Activated CD8-positive, alpha-beta T cell treated with anti-CD3 and anti-CD28 coated beads for 36 hours (primary cell): ENCODE measurements around the gene SLC35B1. TPM values are rescaled to one million over a fixed set of nuclear protein-coding genes. Genes with fewer than 3 reads are reported as not detected.

Experiments
- ATAC-seq: fragments of 200-7000 bp; cut with Tn5 transposase; one replicate; pipeline ENCODE4 v1.10.0; 2021; ENCODE audit warnings: mild to moderate bottlenecking, moderate library complexity
- CTCF ChIA-PET: fragments of 350-600 bp; sonication (Branson Sonifier 250); formaldehyde crosslinking; loops from one replicate; lab custom pipeline; 2021; ENCODE audit warnings: antibody characterized with exemption; lab: Charles Lee
- POLR2A ChIA-PET: fragments of 350-600 bp; sonication (Branson Sonifier 250); formaldehyde crosslinking; loops from one replicate; lab custom pipeline; 2021; ENCODE audit warnings: antibody characterized with exemption; lab: Charles Lee
- DNase-seq: peaks from one replicate; pipeline ENCODE4 v3.0.0-alpha.2; 2020
- H3K27ac Mint-ChIP-seq: one replicate; pipeline ENCODE4 v1.8.0; 2021; ENCODE audit warnings: mild to moderate bottlenecking, mixed read lengths
- H3K27me3 Mint-ChIP-seq: one replicate; pipeline ENCODE4 v1.8.0; 2021; ENCODE audit warnings: mixed read lengths
- H3K36me3 Mint-ChIP-seq: one replicate; pipeline ENCODE4 v1.8.0; 2021; ENCODE audit warnings: low read depth, mixed read lengths
- H3K4me1 Mint-ChIP-seq: one replicate; pipeline ENCODE4 v1.8.0; 2021; ENCODE audit warnings: low read depth, mixed read lengths
- H3K4me3 Mint-ChIP-seq: one replicate; pipeline ENCODE4 v1.8.0; 2021; ENCODE audit warnings: mild to moderate bottlenecking, moderate library complexity, mixed read lengths
- H3K9me3 Mint-ChIP-seq: one replicate; pipeline ENCODE4 v1.8.0; 2021; ENCODE audit warnings: mixed read lengths
- intact Hi-C: fragments of 100-400 bp; cut with micrococcal nuclease; formaldehyde crosslinking; loops from one replicate; pipeline ENCODE4 v1.10.0; 2022
- total RNA-seq, 2 experiments: library from RNA; stranded (reverse); gene quantifications; one replicate each; pipeline ENCODE4 v1.2.3, GENCODE V29; 2021
- TF ChIP-seq, protein P1 (sequence below): fragments of 200-600 bp; IDR thresholded peaks from one replicate; pipeline ENCODE4 v1.8.0; 2022; ENCODE audit warnings: antibody characterized with exemption, mild to moderate bottlenecking

SLC35B1 gene
- total RNA-seq, 2 experiments from 2014 or later: 38.6 to 46.6 TPM

DNA sequence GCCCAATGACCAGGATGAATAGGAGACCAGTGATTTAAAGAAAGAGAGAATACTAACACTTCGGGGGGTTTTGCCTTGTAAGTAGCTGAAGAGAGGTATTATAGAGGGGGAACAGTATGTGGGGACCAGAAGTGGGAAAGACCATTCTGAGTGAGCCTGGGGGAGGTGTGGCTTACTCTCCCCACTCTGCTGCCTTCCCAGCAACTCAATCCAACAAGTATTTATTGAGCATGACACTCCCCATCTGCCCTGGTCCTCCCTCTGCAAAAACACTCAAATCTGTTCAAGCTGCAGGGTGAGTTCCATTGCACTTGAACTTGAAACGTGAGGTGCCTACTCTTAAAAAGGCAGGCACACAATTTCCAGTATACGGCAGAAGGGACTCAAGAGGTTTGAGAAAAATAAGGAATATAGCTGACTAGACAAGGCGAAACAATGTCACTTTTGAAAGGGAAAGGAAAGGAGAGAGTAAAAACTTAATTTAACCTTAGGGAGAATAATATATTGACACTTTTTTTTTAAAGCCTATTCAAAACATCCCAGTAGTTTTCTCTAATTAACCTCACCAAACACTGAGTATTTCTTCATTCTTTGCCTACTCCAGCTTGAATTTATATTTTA, 48.0 kb upstream of the SLC35B1 start:
- peaks cover 77% of the 10 kb centered on the region for H3K4me1 Mint-ChIP-seq
- TF ChIP-seq, protein P1, sequence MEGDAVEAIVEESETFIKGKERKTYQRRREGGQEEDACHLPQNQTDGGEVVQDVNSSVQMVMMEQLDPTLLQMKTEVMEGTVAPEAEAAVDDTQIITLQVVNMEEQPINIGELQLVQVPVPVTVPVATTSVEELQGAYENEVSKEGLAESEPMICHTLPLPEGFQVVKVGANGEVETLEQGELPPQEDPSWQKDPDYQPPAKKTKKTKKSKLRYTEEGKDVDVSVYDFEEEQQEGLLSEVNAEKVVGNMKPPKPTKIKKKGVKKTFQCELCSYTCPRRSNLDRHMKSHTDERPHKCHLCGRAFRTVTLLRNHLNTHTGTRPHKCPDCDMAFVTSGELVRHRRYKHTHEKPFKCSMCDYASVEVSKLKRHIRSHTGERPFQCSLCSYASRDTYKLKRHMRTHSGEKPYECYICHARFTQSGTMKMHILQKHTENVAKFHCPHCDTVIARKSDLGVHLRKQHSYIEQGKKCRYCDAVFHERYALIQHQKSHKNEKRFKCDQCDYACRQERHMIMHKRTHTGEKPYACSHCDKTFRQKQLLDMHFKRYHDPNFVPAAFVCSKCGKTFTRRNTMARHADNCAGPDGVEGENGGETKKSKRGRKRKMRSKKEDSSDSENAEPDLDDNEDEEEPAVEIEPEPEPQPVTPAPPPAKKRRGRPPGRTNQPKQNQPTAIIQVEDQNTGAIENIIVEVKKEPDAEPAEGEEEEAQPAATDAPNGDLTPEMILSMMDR: no peak
- H3K27ac Mint-ChIP-seq: peak overlapping the region; percentile 71
- peaks cover 16% of the 10 kb centered on the region for H3K36me3 Mint-ChIP-seq
- ATAC-seq (no peak), DNase-seq (no peak)
- ChIA-PET CTCF (interaction anchor here (0.6 to 2.2 kb wide), 6 partner anchors 10 to 60 kb away, joined by 3 to 5 read pairs (median 4); partner anchors contain the start of gene SLC35B1), POLR2A (interaction anchor here (1.0 to 1.5 kb wide), 3 partner anchors 9 to 60 kb away, joined by 3 to 5 read pairs (median 5); no protein-coding TSS in a partner anchor)
- intact Hi-C loops: no loop called here
- no peaks in the 10 kb centered on the region for H3K27me3 Mint-ChIP-seq
- no peak overlapping the region for H3K4me3 Mint-ChIP-seq
- H3K9me3 Mint-ChIP-seq: no peaks in the 10 kb centered on the region

DNA sequence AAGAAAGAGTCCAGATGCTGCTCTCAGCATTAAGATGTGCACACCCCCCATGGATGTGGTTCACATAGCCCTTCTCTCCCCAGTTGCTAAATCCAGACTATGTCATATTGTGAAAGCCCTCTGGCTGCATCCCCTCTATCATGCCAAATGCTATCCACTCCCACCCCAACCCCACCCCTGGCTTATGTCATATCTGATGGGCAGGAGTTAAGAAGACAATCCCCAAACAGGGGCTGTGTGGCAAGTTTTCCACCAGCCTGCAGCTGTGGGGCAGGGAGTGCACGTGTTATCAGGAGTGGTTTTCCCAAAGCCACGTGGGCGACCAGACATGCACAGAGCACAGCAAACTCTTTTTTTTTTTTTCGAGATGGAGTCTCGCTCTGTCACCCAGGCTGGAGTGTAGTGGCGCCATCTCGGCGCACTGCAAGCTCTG, 46.2 kb upstream of the SLC35B1 start:
- H3K4me3 Mint-ChIP-seq: no peak overlapping the region
- peak overlapping the region; percentile 78 for H3K27ac Mint-ChIP-seq
- intact Hi-C loops: no loop called here

DNA sequence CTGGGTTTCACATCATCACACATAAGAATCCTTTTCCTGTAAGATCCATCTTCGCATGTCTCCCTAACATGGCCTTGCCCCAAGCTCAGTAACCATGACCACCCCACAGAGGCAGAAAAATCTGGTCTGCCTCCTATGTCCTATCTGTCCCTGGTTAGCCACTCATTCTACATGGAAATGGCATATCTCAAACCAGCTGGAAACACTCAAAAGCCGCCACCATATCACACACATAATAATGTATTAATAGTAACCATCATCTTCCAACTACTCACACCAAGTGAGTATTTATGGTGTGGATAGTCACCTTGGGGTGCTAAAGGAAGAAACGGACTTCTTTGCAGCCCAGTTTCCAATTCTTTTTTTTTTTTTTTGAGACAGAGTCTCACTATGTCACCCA, 44.7 kb upstream of the SLC35B1 start:
- CTCF ChIA-PET: interaction anchor here (1.2 to 3.5 kb wide), 2 partner anchors 9 to 11 kb away, joined by 3 to 15 read pairs; partner anchors contain the start of gene FAM117A
- Mint-ChIP-seq H3K27ac (peak overlapping the region; percentile 34), H3K27me3 (no peaks in the 10 kb centered on the region), H3K36me3 (peaks cover 14% of the 10 kb centered on the region), H3K4me1 (peaks cover 78% of the 10 kb centered on the region), H3K9me3 (no peaks in the 10 kb centered on the region), H3K4me3 (no peak overlapping the region)
- intact Hi-C loops: no loop called here
- no peak for DNase-seq
- ATAC-seq: no peak
- TF ChIP-seq, protein P1: no peak
- POLR2A ChIA-PET: interaction anchor here (0.8 to 2.0 kb wide), 5 partner anchors 10 to 51 kb away, joined by 3 to 12 read pairs (median 4); no protein-coding TSS in a partner anchor

More for the DNA sequence above, 46.2 kb upstream of the SLC35B1 start:
- Mint-ChIP-seq H3K36me3 (peaks cover 17% of the 10 kb centered on the region), H3K9me3 (no peaks in the 10 kb centered on the region), H3K4me1 (peaks cover 71% of the 10 kb centered on the region), H3K27me3 (no peaks in the 10 kb centered on the region)
- TF ChIP-seq, protein P1: no peak
- DNase-seq (no peak), ATAC-seq (no peak)
- POLR2A ChIA-PET: interaction anchor here (0.7 to 1.5 kb wide), 2 partner anchors 35 to 39 kb away, joined by 5 read pairs; no protein-coding TSS in a partner anchor
- CTCF ChIA-PET: interaction anchor here (3.5 kb wide), 1 partner anchor 9 kb away, joined by 15 read pairs; the partner anchor contains the start of gene FAM117A

DNA sequence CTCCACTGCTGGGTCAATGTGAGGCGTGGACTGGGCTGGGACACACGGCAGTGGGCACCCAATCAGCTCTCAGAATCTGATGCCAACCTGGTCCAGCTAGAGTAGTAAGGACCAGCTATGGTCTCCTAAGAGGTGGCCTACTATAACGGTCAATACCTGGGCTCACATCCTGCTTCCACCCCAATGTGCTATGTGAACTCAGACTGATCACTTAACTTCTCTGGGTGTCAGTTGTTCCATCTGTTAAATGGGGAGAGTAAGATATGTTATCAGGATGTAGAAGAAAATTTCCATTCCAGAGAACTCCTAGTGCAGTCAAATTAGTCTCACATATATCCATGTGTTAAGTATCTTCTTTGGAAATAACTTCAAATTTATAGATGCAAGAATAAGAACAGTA, 42.0 kb upstream of the SLC35B1 start:
- H3K4me1 Mint-ChIP-seq: peaks cover 81% of the 10 kb centered on the region
- H3K9me3 Mint-ChIP-seq: no peaks in the 10 kb centered on the region
- no peak overlapping the region for H3K4me3 Mint-ChIP-seq
- DNase-seq: no peak
- POLR2A ChIA-PET: interaction anchor here (1.0 to 3.6 kb wide), 8 partner anchors 8 to 180 kb away, joined by 3 to 58 read pairs (median 8); partner anchors contain the start of genes FAM117A, KAT7 and SLC35B1
- H3K27ac Mint-ChIP-seq: peak overlapping the region; percentile 94
- CTCF ChIA-PET: interaction anchor here (1.6 kb wide), 1 partner anchor 34 kb away, joined by 6 read pairs; no protein-coding TSS in a partner anchor
- intact Hi-C loops: loop anchor here (5.0 kb wide), 1 partner anchor 37 kb away; no protein-coding TSS in a partner anchor
- H3K36me3 Mint-ChIP-seq: peaks cover 15% of the 10 kb centered on the region
- no peaks in the 10 kb centered on the region for H3K27me3 Mint-ChIP-seq
- TF ChIP-seq, protein P1: no peak
- no peak for ATAC-seq
